Suprapubic skin (tissue), 4 donors: ENCODE measurements around the gene FRK.

Experiments used
- EP300 ChIP-seq: sonication (generic); formaldehyde crosslinking; IDR thresholded peaks from one replicate; pipeline ENCODE4 v1.6.1; 2017; ENCODE audit warnings: antibody characterized with exemption
- POLR2A ChIP-seq, 2 donors: fragments of 450-650 bp; IDR thresholded peaks; one replicate each; pipeline ENCODE4 v1.6.1; 2017; ENCODE audit warnings: antibody characterized with exemption in 2 of 2, mild to moderate bottlenecking in 2 of 2, moderate library complexity in 2 of 2
- POLR2AphosphoS5 ChIP-seq, 3 donors: sonication (generic); formaldehyde crosslinking; IDR thresholded peaks; one replicate each; pipeline ENCODE4 v1.6.1; 2017; ENCODE audit warnings: antibody characterized with exemption in 3 of 3
- TF ChIP-seq, protein P1 (sequence below), 2 donors: fragments of 200-600 bp in 1 of 2; fragments of 450-650 bp in 1 of 2; sonication (generic) in 1 of 2; IDR thresholded peaks; one replicate each; pipeline ENCODE4 v1.5.1; 2016 to 2019; ENCODE audit warnings: antibody characterized with exemption in 2 of 2, mild to moderate bottlenecking in 1 of 2, moderate library complexity in 1 of 2

- TF ChIP-seq EP300 (no peak), POLR2AphosphoS5 (IDR thresholded peaks at IDR 0.05) (peak in 1 of 3 donors; percentile 77), POLR2A (IDR thresholded peaks at IDR 0.05) (peak; percentile 45 to 49)
- TF ChIP-seq, protein P1, sequence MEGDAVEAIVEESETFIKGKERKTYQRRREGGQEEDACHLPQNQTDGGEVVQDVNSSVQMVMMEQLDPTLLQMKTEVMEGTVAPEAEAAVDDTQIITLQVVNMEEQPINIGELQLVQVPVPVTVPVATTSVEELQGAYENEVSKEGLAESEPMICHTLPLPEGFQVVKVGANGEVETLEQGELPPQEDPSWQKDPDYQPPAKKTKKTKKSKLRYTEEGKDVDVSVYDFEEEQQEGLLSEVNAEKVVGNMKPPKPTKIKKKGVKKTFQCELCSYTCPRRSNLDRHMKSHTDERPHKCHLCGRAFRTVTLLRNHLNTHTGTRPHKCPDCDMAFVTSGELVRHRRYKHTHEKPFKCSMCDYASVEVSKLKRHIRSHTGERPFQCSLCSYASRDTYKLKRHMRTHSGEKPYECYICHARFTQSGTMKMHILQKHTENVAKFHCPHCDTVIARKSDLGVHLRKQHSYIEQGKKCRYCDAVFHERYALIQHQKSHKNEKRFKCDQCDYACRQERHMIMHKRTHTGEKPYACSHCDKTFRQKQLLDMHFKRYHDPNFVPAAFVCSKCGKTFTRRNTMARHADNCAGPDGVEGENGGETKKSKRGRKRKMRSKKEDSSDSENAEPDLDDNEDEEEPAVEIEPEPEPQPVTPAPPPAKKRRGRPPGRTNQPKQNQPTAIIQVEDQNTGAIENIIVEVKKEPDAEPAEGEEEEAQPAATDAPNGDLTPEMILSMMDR (IDR thresholded peaks at IDR 0.05) = peak in 1 of 2 donors; percentile 35
These were observed 40.0 kb upstream of the FRK start, which contains the start of gene NT5DC1 for GRCh38 chr6:116100419-116101301.
